Fibroblast of lung (primary cell): Measurements from ENCODE around the gene GRM8.

Experiments used
- EZH2 ChIP-seq: IDR thresholded peaks from 2 replicates; pipeline ENCODE4 v1.5.1; 2012; ENCODE audit warnings: low read length, control low read depth, mild to moderate bottlenecking; ENCODE audit errors: missing control alignments
- TF ChIP-seq, protein P1 (sequence below), 2 donors: IDR thresholded peaks in 1 of 2; conservative IDR thresholded peaks in 1 of 2; 1 replicate in 1 of 2; 2 replicates in 1 of 2; pipeline ENCODE4 v1.5.1; 2011 to 2012; ENCODE audit warnings: low read length in 2 of 2, control low read depth in 1 of 2, inconsistent platforms in 1 of 2, low read depth in 1 of 2, mild to moderate bottlenecking in 1 of 2

DNA sequence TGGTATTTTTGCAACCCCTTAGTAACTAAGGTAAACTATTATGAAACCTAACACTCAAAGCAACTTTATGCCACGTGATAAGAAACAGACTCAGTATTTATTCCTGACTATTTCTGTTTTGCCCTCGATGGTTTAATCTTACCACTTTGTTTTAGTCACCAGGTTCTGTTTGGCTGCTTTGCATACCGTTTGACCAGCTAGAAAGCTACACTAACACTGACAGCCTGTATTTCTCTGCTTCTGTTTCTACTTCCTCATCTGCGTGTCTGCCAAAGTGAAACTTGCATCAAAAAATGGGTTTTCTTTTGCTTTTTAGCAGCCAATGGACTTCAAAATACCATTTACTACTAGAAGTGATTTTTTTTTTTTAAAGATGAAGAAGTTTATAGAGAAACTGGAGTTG is 802.5 kb downstream of the GRM8 start:
- TF ChIP-seq, protein P1, sequence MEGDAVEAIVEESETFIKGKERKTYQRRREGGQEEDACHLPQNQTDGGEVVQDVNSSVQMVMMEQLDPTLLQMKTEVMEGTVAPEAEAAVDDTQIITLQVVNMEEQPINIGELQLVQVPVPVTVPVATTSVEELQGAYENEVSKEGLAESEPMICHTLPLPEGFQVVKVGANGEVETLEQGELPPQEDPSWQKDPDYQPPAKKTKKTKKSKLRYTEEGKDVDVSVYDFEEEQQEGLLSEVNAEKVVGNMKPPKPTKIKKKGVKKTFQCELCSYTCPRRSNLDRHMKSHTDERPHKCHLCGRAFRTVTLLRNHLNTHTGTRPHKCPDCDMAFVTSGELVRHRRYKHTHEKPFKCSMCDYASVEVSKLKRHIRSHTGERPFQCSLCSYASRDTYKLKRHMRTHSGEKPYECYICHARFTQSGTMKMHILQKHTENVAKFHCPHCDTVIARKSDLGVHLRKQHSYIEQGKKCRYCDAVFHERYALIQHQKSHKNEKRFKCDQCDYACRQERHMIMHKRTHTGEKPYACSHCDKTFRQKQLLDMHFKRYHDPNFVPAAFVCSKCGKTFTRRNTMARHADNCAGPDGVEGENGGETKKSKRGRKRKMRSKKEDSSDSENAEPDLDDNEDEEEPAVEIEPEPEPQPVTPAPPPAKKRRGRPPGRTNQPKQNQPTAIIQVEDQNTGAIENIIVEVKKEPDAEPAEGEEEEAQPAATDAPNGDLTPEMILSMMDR (conservative IDR thresholded peaks at IDR 0.05 in 1 of 2, IDR thresholded peaks at IDR 0.05 in 1 of 2; ENCODE audit: low read depth in 1 of 2, low read length in 2 of 2): no peak
- no peak for TF ChIP-seq EZH2
